HCT116 (cell line): ENCODE data around the gene SPEM3. TPM values are rescaled to one million over a fixed set of nuclear protein-coding genes. Genes with fewer than 3 reads are reported as not detected.

Experiments
- ATAC-seq: fragments of 200-7000 bp; cut with Tn5 transposase; 2 replicates; pipeline ENCODE4 v1.9.1; 2020; ENCODE audit warnings: mild to moderate bottlenecking, moderate library complexity
- BruUV-seq: library from RNA; stranded (reverse); fragments of 400-500 nt; replicated peaks from 2 replicates; lab custom pipeline; 2021; lab: Mats Ljungman, UMichigan
- CTCF ChIA-PET: fragments of 300-600 bp; sonication (Branson Sonifier 250); formaldehyde crosslinking; loops from one replicate; lab custom pipeline; 2021; ENCODE audit warnings: antibody characterized with exemption; lab: Charles Lee
- POLR2A ChIA-PET: fragments of 300-600, 350-600 bp; sonication (Branson Sonifier 250); formaldehyde crosslinking; loops from one replicate; lab custom pipeline; 2021; ENCODE audit warnings: antibody characterized with exemption; lab: Charles Lee
- RAD21 ChIA-PET, 2 experiments: fragments of 300-600 bp; sonication (Branson Sonifier 250); formaldehyde crosslinking; loops; one replicate each; lab custom pipeline; 2023; ENCODE audit warnings: low total read pairs in 2 of 2; ENCODE audit not compliant: uncharacterized antibody in 2 of 2, unreplicated experiment in 2 of 2, low non-redundant PET in 1 of 2; lab: Charles Lee
- DNase-seq: peaks from one replicate; pipeline ENCODE4 v3.0.0-alpha.2; 2010; ENCODE audit warnings: low read depth, low spot score
- H2AFZ ChIP-seq: fragments of 200-600 bp; shearing (Covaris generic), sonication (generic); 2 replicates; pipeline ENCODE4 v1.6.1; 2017; ENCODE audit warnings: low read depth, mixed run types, mixed read lengths, antibody characterized with exemption, low read length; ENCODE audit not compliant: poor library complexity, severe bottlenecking
- H3K27ac ChIP-seq: 2 replicates; pipeline ENCODE4 v1.5.1; 2012; ENCODE audit warnings: low read depth, low read length
- H3K27me3 ChIP-seq: fragments of 200-600 bp; sonication (generic); 2 replicates; pipeline ENCODE4 v1.6.1; 2016; ENCODE audit warnings: mixed run types, low read length, mixed read lengths; ENCODE audit not compliant: insufficient read depth
- H3K36me3 ChIP-seq, 2 experiments: fragments of 200-500 bp in 1 of 2; fragments of 200-600 bp in 1 of 2; sonication (Bioruptor generic) in 1 of 2; sonication (generic) in 1 of 2; 2 replicates each; pipeline versions ENCODE4 v1.5.1 to v1.6.1; 2014 to 2016; ENCODE audit warnings: low read length in 2 of 2, inconsistent platforms in 1 of 2, mixed read lengths in 1 of 2, mixed run types in 1 of 2; ENCODE audit not compliant: insufficient read depth in 2 of 2, control insufficient read depth in 1 of 2
- H3K4me1 ChIP-seq, 2 experiments: fragments of 200-600 bp in 1 of 2; sonication (generic) in 1 of 2; 2 replicates each; pipeline versions ENCODE4 v1.5.1 to v1.6.1; 2012 to 2017; ENCODE audit warnings: low read length in 2 of 2, inconsistent platforms in 1 of 2, mild to moderate bottlenecking in 1 of 2, mixed read lengths in 1 of 2, mixed run types in 1 of 2, moderate library complexity in 1 of 2; ENCODE audit not compliant: insufficient read depth in 2 of 2, control insufficient read depth in 1 of 2
- H3K4me2 ChIP-seq: fragments of 200-600 bp; sonication (generic); 2 replicates; pipeline ENCODE4 v1.6.1; 2017; ENCODE audit warnings: mixed run types, low read length, mixed read lengths
- H3K4me3 ChIP-seq, 2 experiments: fragments of 200-600 bp in 1 of 2; sonication (generic) in 1 of 2; replicated peaks in 1 of 2; 2 replicates each; pipeline ENCODE4 v1.5.1; 2011 to 2016; ENCODE audit warnings: low read length in 2 of 2, control low read depth in 1 of 2, low read depth in 1 of 2, mild to moderate bottlenecking in 1 of 2, mixed read lengths in 1 of 2, mixed run types in 1 of 2
- H3K79me2 ChIP-seq: fragments of 200-600 bp; sonication (generic); 2 replicates; pipeline ENCODE4 v1.6.1; 2017; ENCODE audit warnings: mild to moderate bottlenecking, mixed run types, low read length, moderate library complexity, mixed read lengths; ENCODE audit not compliant: insufficient read depth
- H3K9ac ChIP-seq: fragments of 200-600 bp; sonication (generic); 2 replicates; pipeline ENCODE4 v1.6.1; 2016; ENCODE audit warnings: low read length, mixed read lengths
- H3K9me2 ChIP-seq: fragments of 200-600 bp; sonication (generic), shearing (Covaris generic); 2 replicates; pipeline ENCODE4 v1.6.1; 2017; ENCODE audit warnings: mixed run types, mild to moderate bottlenecking, moderate library complexity; ENCODE audit not compliant: insufficient read depth
- H3K9me3 ChIP-seq, 2 experiments: fragments of 200-500 bp in 1 of 2; fragments of 200-600 bp in 1 of 2; sonication (Bioruptor generic) in 1 of 2; sonication (generic) in 1 of 2; 2 replicates each; pipeline ENCODE4 v1.6.1; 2014 to 2017; ENCODE audit warnings: low read length in 2 of 2, mixed read lengths in 2 of 2, inconsistent platforms in 1 of 2, low read depth in 1 of 2, mild to moderate bottlenecking in 1 of 2, mixed run types in 1 of 2, moderate library complexity in 1 of 2; ENCODE audit not compliant: control insufficient read depth in 1 of 2, insufficient read depth in 1 of 2
- H4K20me1 ChIP-seq: fragments of 200-600 bp; sonication (generic), shearing (Covaris generic); 2 replicates; pipeline ENCODE4 v1.6.1; 2017; ENCODE audit warnings: mixed run types, mild to moderate bottlenecking, moderate library complexity; ENCODE audit not compliant: insufficient read depth
- CEBPB ChIP-seq: IDR thresholded peaks from 2 replicates; pipeline ENCODE4 v1.6.1; 2012; ENCODE audit warnings: low read depth
- EGR1 ChIP-seq: IDR thresholded peaks from 2 replicates; pipeline ENCODE4 v1.6.1; 2012; ENCODE audit warnings: low read depth
- EZH2phosphoT487 ChIP-seq: fragments of 200-600 bp; IDR thresholded peaks from 2 replicates; pipeline ENCODE4 v1.6.1; 2018; ENCODE audit warnings: antibody characterized with exemption, borderline replicate concordance
- FOSL1 ChIP-seq: IDR thresholded peaks from 2 replicates; pipeline ENCODE4 v1.6.1; 2012; ENCODE audit warnings: low read depth
- JUND ChIP-seq: IDR thresholded peaks from 2 replicates; pipeline ENCODE4 v1.6.1; 2012
- POLR2A ChIP-seq: IDR thresholded peaks from 2 replicates; pipeline ENCODE4 v1.7.0; 2011; ENCODE audit warnings: borderline replicate concordance; ENCODE audit not compliant: insufficient read depth, insufficient read length; ENCODE audit errors: extremely low read depth
- POLR2AphosphoS5 ChIP-seq: IDR thresholded peaks from 2 replicates; pipeline ENCODE4 v1.6.1; 2011; ENCODE audit warnings: mild to moderate bottlenecking, low read depth, low read length, moderate library complexity
- RAD21 ChIP-seq: IDR thresholded peaks from 2 replicates; pipeline ENCODE4 v1.6.1; 2012; ENCODE audit warnings: low read depth, mild to moderate bottlenecking
- SIN3A ChIP-seq: IDR thresholded peaks from 2 replicates; pipeline ENCODE4 v1.6.1; 2012; ENCODE audit warnings: low read depth
- SRF ChIP-seq: IDR thresholded peaks from 2 replicates; pipeline ENCODE4 v1.6.1; 2012; ENCODE audit warnings: low read depth
- TCF7L2 ChIP-seq: IDR thresholded peaks from 2 replicates; pipeline ENCODE4 v1.7.0; 2011; ENCODE audit warnings: borderline replicate concordance, inconsistent platforms; ENCODE audit not compliant: insufficient read depth, insufficient read length; ENCODE audit errors: extremely low read depth
- ZFX ChIP-seq: fragments of 450-650 bp; IDR thresholded peaks from 2 replicates; pipeline ENCODE4 v1.6.1; 2017
- intact Hi-C: fragments of 100-400 bp; cut with micrococcal nuclease; formaldehyde crosslinking; loops from 2 replicates; pipeline ENCODE4 v1.10.0; 2022
- total RNA-seq: library from RNA; stranded (reverse); gene quantifications from one replicate; pipeline ENCODE4 v1.2.1, GENCODE V29; 2021; ENCODE audit not compliant: unreplicated experiment
- TF ChIP-seq, protein P1 (sequence below): IDR thresholded peaks from 2 replicates; pipeline ENCODE4 v1.6.1; 2011; ENCODE audit warnings: mild to moderate bottlenecking, low read length, moderate library complexity; ENCODE audit not compliant: insufficient replicate concordance; ENCODE audit errors: extremely low read depth
- TF ChIP-seq, protein P2 (sequence below): IDR thresholded peaks from 2 replicates; pipeline ENCODE4 v1.6.1; 2012; ENCODE audit warnings: low read depth
- TF ChIP-seq, protein P3 (sequence below): IDR thresholded peaks from 2 replicates; pipeline ENCODE4 v1.6.1; 2012
- TF ChIP-seq, protein P4 (sequence below): IDR thresholded peaks from 2 replicates; pipeline ENCODE4 v1.6.1; 2012

SPEM3 gene
- total RNA-seq, 1 experiment from 2014 or later, result not detected

DNA sequence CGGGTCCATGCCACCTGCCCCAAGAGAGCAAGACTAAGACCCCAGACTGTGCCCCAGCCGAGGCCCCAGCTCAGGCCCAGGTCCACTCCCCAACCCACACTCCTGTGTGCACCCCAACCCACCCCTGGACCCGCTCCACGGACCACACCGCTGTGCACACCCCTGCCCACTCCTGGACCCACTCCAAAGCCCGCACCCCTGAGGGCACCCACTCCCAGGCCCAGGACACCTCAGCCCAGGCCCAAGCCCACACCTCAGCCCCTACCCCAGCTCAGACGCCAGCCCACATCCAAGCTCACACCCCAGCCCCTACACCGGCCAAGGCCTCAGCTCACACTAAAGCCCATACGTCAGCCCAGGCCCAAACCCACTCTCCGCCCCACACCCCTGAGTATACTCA is 1.1 kb downstream of the SPEM3 start:
- intact Hi-C loops, result loop anchor here (10.0 kb wide), 1 partner anchor 165 kb away; the partner anchor contains the start of gene CLDN7
- H4K20me1 ChIP-seq, result no peaks in the 10 kb centered on the region
- POLR2A ChIA-PET, result interaction anchor here (0.5 to 1.3 kb wide), 2 partner anchors 26 to 346 kb away, joined by 3 read pairs; partner anchors contain the start of gene TMEM256
- peaks cover 0 to 3% of the 10 kb centered on the region in 2 experiments; a peak in 2 of 4 replicates for H3K4me1 ChIP-seq
- H3K4me3 ChIP-seq, result no peak overlapping the region
- H3K27me3 ChIP-seq, result no peaks in the 10 kb centered on the region
- RAD21 ChIA-PET, result no interaction called here
- H3K9me2 ChIP-seq, result no peaks in the 10 kb centered on the region
- CTCF ChIA-PET, result no interaction called here
- no peaks in the 10 kb centered on the region for H3K79me2 ChIP-seq
- H3K9me3 ChIP-seq, result no peaks in the 10 kb centered on the region; a peak in 1 of 4 replicates
- TF ChIP-seq FOSL1, result no peak
- TF ChIP-seq POLR2A, result no peak
- TF ChIP-seq EZH2phosphoT487, result no peak
- H3K36me3 ChIP-seq, result no peaks in the 10 kb centered on the region
- DNase-seq, result no peak
- no peak for ATAC-seq
- H3K4me2 ChIP-seq, result no peak overlapping the region
- no peak overlapping the region for H3K27ac ChIP-seq
- BruUV-seq, result no TSS peak
- H3K9ac ChIP-seq, result no peak overlapping the region
- H2AFZ ChIP-seq, result no peak overlapping the region

DNA sequence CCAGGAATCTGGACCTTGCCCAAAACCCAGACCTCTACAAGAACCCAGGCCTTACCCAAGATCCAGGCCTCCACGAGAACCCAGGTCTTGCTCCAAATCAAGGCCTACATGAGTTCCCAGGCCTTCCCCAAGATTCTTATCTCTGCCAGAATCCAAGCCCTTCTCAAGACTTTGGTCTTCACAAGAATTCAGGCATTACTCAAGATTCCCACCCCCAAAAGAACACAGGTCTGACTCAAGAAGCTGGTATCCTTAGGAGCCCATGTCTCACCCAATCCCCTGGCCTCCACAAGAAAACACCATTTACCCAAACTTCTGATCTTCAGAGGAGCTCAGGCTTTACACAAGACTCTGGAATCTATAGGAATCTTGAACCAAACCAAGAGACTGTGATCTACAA is 2.6 kb downstream of the SPEM3 start:
- intact Hi-C loops, result loop anchor here (10.0 kb wide), 1 partner anchor 166 kb away; the partner anchor contains the start of gene CLDN7
- ChIA-PET POLR2A (no interaction called here), RAD21 (no interaction called here), CTCF (no interaction called here)
- Histone ChIP-seq H3K79me2 (no peaks in the 10 kb centered on the region), H3K9me3 (no peaks in the 10 kb centered on the region; a peak in 1 of 4 replicates), H3K4me1 (peaks cover under 1 to 16% of the 10 kb centered on the region in 2 experiments), H4K20me1 (no peaks in the 10 kb centered on the region), H2AFZ (no peak overlapping the region), H3K27ac (no peak overlapping the region), H3K9me2 (no peaks in the 10 kb centered on the region), H3K4me2 (no peak overlapping the region), H3K9ac (no peak overlapping the region), H3K36me3 (no peaks in the 10 kb centered on the region), H3K27me3 (no peaks in the 10 kb centered on the region), H3K4me3 (no peak overlapping the region)
- ATAC-seq, result no peak
- BruUV-seq, result no TSS peak
- no peak for DNase-seq
- TF ChIP-seq, protein P1, sequence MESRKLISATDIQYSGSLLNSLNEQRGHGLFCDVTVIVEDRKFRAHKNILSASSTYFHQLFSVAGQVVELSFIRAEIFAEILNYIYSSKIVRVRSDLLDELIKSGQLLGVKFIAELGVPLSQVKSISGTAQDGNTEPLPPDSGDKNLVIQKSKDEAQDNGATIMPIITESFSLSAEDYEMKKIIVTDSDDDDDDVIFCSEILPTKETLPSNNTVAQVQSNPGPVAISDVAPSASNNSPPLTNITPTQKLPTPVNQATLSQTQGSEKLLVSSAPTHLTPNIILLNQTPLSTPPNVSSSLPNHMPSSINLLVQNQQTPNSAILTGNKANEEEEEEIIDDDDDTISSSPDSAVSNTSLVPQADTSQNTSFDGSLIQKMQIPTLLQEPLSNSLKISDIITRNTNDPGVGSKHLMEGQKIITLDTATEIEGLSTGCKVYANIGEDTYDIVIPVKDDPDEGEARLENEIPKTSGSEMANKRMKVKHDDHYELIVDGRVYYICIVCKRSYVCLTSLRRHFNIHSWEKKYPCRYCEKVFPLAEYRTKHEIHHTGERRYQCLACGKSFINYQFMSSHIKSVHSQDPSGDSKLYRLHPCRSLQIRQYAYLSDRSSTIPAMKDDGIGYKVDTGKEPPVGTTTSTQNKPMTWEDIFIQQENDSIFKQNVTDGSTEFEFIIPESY, result no peak
- TF ChIP-seq RAD21 (no peak), FOSL1 (no peak), SRF (no peak), TCF7L2 (no peak), CEBPB (no peak), POLR2A (no peak), JUND (no peak), POLR2AphosphoS5 (no peak), EGR1 (no peak), ZFX (no peak), EZH2phosphoT487 (no peak), SIN3A (no peak)
- TF ChIP-seq, protein P2, sequence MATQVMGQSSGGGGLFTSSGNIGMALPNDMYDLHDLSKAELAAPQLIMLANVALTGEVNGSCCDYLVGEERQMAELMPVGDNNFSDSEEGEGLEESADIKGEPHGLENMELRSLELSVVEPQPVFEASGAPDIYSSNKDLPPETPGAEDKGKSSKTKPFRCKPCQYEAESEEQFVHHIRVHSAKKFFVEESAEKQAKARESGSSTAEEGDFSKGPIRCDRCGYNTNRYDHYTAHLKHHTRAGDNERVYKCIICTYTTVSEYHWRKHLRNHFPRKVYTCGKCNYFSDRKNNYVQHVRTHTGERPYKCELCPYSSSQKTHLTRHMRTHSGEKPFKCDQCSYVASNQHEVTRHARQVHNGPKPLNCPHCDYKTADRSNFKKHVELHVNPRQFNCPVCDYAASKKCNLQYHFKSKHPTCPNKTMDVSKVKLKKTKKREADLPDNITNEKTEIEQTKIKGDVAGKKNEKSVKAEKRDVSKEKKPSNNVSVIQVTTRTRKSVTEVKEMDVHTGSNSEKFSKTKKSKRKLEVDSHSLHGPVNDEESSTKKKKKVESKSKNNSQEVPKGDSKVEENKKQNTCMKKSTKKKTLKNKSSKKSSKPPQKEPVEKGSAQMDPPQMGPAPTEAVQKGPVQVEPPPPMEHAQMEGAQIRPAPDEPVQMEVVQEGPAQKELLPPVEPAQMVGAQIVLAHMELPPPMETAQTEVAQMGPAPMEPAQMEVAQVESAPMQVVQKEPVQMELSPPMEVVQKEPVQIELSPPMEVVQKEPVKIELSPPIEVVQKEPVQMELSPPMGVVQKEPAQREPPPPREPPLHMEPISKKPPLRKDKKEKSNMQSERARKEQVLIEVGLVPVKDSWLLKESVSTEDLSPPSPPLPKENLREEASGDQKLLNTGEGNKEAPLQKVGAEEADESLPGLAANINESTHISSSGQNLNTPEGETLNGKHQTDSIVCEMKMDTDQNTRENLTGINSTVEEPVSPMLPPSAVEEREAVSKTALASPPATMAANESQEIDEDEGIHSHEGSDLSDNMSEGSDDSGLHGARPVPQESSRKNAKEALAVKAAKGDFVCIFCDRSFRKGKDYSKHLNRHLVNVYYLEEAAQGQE, result no peak
- TF ChIP-seq, protein P3, sequence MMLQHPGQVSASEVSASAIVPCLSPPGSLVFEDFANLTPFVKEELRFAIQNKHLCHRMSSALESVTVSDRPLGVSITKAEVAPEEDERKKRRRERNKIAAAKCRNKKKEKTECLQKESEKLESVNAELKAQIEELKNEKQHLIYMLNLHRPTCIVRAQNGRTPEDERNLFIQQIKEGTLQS, result no peak
- TF ChIP-seq, protein P4, sequence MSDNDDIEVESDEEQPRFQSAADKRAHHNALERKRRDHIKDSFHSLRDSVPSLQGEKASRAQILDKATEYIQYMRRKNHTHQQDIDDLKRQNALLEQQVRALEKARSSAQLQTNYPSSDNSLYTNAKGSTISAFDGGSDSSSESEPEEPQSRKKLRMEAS, result no peak
